ENCODE data around the gene FSD2.
"Not testable (repeated sequence)": the region's sequence is repeated elsewhere in the genome, so short reads cannot be mapped to it uniquely, and the experiment has no call there.

FSD2 gene

DNA sequence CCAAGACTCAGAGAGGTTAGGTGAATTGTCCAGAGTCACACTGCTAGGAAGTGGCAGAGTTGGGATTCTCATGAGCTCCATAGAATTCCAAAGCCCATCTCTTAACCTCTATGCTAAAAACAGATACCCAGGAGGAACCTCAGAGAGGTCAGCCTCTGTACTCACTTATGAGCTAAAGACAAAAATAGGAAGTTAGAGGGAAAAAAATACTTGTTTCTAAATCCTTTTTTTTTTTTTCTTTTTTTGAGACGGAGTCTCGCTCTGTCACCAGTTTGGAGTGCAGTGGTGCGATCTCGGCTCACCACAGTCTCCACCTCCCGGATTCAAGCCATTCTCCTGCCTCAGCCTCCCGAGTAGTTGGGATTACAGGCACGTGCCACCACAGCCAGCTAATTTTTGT lies 31.4 kb downstream of the FSD2 start:
- no peak for DNase-seq (ENCODE audit: low read depth)
- TF ChIP-seq, protein P1, sequence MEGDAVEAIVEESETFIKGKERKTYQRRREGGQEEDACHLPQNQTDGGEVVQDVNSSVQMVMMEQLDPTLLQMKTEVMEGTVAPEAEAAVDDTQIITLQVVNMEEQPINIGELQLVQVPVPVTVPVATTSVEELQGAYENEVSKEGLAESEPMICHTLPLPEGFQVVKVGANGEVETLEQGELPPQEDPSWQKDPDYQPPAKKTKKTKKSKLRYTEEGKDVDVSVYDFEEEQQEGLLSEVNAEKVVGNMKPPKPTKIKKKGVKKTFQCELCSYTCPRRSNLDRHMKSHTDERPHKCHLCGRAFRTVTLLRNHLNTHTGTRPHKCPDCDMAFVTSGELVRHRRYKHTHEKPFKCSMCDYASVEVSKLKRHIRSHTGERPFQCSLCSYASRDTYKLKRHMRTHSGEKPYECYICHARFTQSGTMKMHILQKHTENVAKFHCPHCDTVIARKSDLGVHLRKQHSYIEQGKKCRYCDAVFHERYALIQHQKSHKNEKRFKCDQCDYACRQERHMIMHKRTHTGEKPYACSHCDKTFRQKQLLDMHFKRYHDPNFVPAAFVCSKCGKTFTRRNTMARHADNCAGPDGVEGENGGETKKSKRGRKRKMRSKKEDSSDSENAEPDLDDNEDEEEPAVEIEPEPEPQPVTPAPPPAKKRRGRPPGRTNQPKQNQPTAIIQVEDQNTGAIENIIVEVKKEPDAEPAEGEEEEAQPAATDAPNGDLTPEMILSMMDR (IDR thresholded peaks at IDR 0.05; ENCODE audit: low read length, missing control alignments), result no peak

DNA sequence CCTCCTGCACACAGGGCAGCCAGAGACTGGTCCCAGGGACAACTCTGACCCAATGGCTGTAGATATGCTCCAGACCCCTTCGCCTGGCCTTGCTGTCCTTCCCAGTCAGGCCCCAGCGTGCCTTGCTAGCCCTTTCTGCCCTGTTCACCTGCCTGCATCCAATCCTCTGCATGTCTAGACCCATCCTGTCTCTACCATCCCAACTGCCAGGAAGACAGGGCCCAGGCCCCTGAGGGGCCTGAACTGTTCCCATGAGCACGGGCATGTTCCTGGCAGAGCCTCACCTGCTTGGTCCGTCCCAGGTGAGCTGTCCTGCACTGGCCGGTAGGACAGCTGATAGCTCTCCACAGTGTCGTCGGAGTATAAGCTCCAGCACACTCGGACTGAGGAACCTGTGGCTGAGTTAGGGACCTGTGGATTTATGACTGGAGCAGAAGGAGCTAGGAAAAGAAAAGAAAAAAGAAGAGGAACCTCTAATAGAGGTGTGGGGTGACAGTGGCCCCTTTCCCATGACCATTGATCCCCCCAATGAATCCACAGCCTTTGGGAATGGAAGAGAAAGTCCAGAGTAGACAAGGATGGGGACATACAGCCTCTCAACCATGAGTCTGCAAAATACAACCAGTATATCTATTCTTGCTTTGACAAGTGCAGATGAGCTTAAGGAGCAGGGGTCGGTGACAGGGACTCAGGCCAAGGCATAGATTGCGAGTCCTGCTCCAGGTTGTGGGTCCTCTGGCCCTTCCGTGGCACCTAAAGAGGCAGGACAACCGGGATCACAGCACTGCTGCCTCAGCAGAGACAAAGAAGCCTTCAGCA lies 33.9 kb downstream of the FSD2 start:
- TF ChIP-seq, protein P1 (IDR thresholded peaks at IDR 0.05; ENCODE audit: low read length, missing control alignments), result no peak
- H3K4me3 ChIP-seq (replicated peaks; ENCODE audit: low read depth, low read length), result no peak overlapping the region
- no peak for DNase-seq (ENCODE audit: low read depth)

More for the DNA sequence above, 31.4 kb downstream of the FSD2 start:
- no peak overlapping the region for H3K4me3 ChIP-seq (replicated peaks; ENCODE audit: low read depth, low read length)

- H3K4me3 ChIP-seq (replicated peaks; ENCODE audit: low read depth, low read length), result no peak overlapping the region
- TF ChIP-seq, protein P1 (IDR thresholded peaks at IDR 0.05; ENCODE audit: low read length, missing control alignments), result no peak
- no peak for DNase-seq (ENCODE audit: low read depth)
Measured at GRCh38 chr15:82768414-82769054, 37.3 kb downstream of the FSD2 start.

DNA sequence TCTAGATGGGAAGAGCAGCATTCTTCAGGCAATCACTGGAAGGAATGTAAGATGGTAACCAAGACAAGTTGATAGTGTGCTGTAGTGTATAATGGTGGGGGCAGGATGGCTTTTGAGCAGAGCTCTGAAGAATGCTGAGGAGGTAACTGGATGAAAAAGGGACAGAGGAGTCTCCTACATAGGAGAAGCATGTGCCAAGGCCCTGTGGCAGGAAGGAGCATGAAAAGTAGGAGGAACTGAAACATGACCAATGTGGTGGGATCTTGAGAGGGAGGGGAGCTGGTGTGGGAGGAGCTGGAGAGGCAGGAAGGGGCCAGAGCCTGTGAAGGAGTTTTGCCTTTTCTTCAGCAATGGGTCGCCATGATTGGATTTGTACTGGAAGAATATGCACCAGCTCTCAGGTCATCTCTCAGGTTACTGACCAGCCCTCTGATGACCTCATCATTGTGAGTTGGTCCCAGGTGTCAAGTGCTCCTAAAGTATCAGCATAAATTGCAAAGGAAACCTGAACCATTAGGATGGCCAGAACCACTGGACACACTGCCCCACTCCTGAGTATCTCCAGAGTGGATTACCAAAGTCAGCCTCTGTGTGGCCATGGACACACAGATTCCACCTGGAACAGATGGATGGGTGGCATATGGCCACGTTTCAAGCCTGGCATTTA lies 38.6 kb downstream of the FSD2 start:
- no peak for DNase-seq (ENCODE audit: low read depth)
- TF ChIP-seq, protein P1 (IDR thresholded peaks at IDR 0.05; ENCODE audit: low read length, missing control alignments), result no peak
- H3K4me3 ChIP-seq (replicated peaks; ENCODE audit: low read depth, low read length), result no peak overlapping the region

DNA sequence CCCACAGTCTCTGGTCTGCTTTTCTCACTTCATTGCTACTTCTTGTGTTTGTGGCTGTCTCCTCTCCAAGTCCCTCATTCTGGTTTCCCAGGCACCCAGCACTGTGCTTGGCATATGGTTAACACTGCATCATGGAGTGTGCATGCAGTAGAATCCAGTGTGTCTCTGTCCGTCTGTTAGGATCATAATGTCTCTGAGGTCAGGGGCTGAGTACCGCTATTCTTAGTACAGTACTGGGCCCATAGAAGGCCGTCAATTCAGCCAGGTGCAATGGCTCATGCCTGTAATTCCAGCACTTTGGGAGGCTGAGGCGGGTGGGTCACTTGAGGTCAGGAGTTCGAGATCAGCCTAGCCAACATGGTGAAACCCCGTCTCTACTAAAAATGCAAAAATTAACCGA lies 39.7 kb downstream of the FSD2 start:
- DNase-seq (ENCODE audit: low read depth); H3K4me3 ChIP-seq (replicated peaks; ENCODE audit: low read depth, low read length): not testable (repeated sequence)

- DNase-seq (ENCODE audit: low read depth), result no peak
- TF ChIP-seq, protein P1 (IDR thresholded peaks at IDR 0.05; ENCODE audit: low read length, missing control alignments), result no peak
- no peak overlapping the region for H3K4me3 ChIP-seq (replicated peaks; ENCODE audit: low read depth, low read length)
Measured at GRCh38 chr15:82764740-82765139, 41.1 kb downstream of the FSD2 start.

- TF ChIP-seq, protein P1 (IDR thresholded peaks at IDR 0.05; ENCODE audit: low read length, missing control alignments), result no peak
- no peak for DNase-seq (ENCODE audit: low read depth)
- no peak overlapping the region for H3K4me3 ChIP-seq (replicated peaks; ENCODE audit: low read depth, low read length)
Measured at GRCh38 chr15:82764117-82764490, 41.8 kb downstream of the FSD2 start.
